Astrocyte (in vitro differentiated cells and primary cell): ENCODE results near the gene SMIM3. TPM values are rescaled to one million over a fixed set of nuclear protein-coding genes. Genes with fewer than 3 reads are reported as not detected.
"Not testable (repeated sequence)": the region's sequence is repeated elsewhere in the genome, so short reads cannot be mapped to it uniquely, and the experiment has no call there.

Source experiments
- DNase-seq: peaks from one replicate; pipeline ENCODE4 v3.0.0-alpha.2; 2010; ENCODE audit warnings: low read depth
- FAIRE-seq: peaks from 2 replicates; lab custom pipeline; 2011; peaks lifted over from hg19 to GRCh38; lab: Jason Lieb, UNC
- H2AFZ ChIP-seq: 2 replicates; pipeline ENCODE4 v1.6.0; 2012; ENCODE audit warnings: low read depth, low read length, inconsistent platforms
- H3K27ac ChIP-seq: 2 replicates; pipeline ENCODE4 v1.5.1; 2011; ENCODE audit warnings: low read depth, low read length, inconsistent platforms
- H3K27me3 ChIP-seq: 2 replicates; pipeline ENCODE4 v1.6.0; 2011; ENCODE audit warnings: low read length, inconsistent platforms; ENCODE audit not compliant: insufficient read depth
- H3K36me3 ChIP-seq: 2 replicates; pipeline ENCODE4 v1.5.1; 2011; ENCODE audit warnings: low read length, inconsistent platforms; ENCODE audit not compliant: insufficient read depth
- H3K4me1 ChIP-seq: 2 replicates; pipeline ENCODE4 v1.5.1; 2011; ENCODE audit warnings: low read length, inconsistent platforms; ENCODE audit not compliant: insufficient read depth
- H3K4me2 ChIP-seq: 2 replicates; pipeline ENCODE4 v1.6.0; 2012; ENCODE audit warnings: low read length, inconsistent platforms
- H3K4me3 ChIP-seq: 2 replicates; pipeline ENCODE4 v1.5.1; 2011; ENCODE audit warnings: low read depth, mild to moderate bottlenecking, low read length, inconsistent platforms; ENCODE audit not compliant: insufficient read depth
- H3K79me2 ChIP-seq: 2 replicates; pipeline ENCODE4 v1.6.0; 2012; ENCODE audit warnings: mild to moderate bottlenecking, low read length, inconsistent platforms; ENCODE audit not compliant: insufficient read depth
- H3K9ac ChIP-seq: 2 replicates; pipeline ENCODE4 v1.6.0; 2012; ENCODE audit warnings: mild to moderate bottlenecking, low read length, inconsistent platforms
- H3K9me3 ChIP-seq: 2 replicates; pipeline ENCODE4 v1.5.1; 2012; ENCODE audit warnings: low read depth, mild to moderate bottlenecking, low read length, inconsistent platforms; ENCODE audit not compliant: insufficient read depth
- H4K20me1 ChIP-seq: 2 replicates; pipeline ENCODE4 v1.6.0; 2012; ENCODE audit warnings: low read length, inconsistent platforms; ENCODE audit not compliant: insufficient read depth
- H3K27ac Mint-ChIP-seq: one replicate; pipeline ENCODE4 v1.8.0; 2021; ENCODE audit warnings: mild to moderate bottlenecking, mixed read lengths; ENCODE audit not compliant: unreplicated experiment
- H3K27me3 Mint-ChIP-seq: one replicate; pipeline ENCODE4 v1.8.0; 2021; ENCODE audit warnings: low read depth, mixed read lengths; ENCODE audit not compliant: unreplicated experiment
- H3K36me3 Mint-ChIP-seq: one replicate; pipeline ENCODE4 v1.8.0; 2021; ENCODE audit warnings: low read depth, mixed read lengths; ENCODE audit not compliant: unreplicated experiment
- H3K4me1 Mint-ChIP-seq: one replicate; pipeline ENCODE4 v1.8.0; 2021; ENCODE audit warnings: low read depth, mixed read lengths; ENCODE audit not compliant: unreplicated experiment
- H3K4me3 Mint-ChIP-seq: one replicate; pipeline ENCODE4 v1.8.0; 2021; ENCODE audit warnings: mild to moderate bottlenecking, moderate library complexity, mixed read lengths; ENCODE audit not compliant: unreplicated experiment
- H3K9me3 Mint-ChIP-seq: one replicate; pipeline ENCODE4 v1.8.0; 2021; ENCODE audit warnings: mild to moderate bottlenecking, mixed read lengths; ENCODE audit not compliant: unreplicated experiment
- CTCF ChIP-seq: IDR thresholded peaks from 2 replicates; pipeline ENCODE4 v1.5.1; 2011; ENCODE audit warnings: low read depth, mild to moderate bottlenecking, inconsistent platforms, low read length, moderate library complexity; ENCODE audit not compliant: insufficient read depth
- EZH2 ChIP-seq: IDR thresholded peaks from 2 replicates; pipeline ENCODE4 v1.6.1; 2012; ENCODE audit warnings: mild to moderate bottlenecking, low read length, inconsistent platforms; ENCODE audit not compliant: insufficient read depth
- total RNA-seq: library from RNA; stranded (reverse); gene quantifications from 2 replicates; pipeline ENCODE4 v1.2.1, GENCODE V29; 2021

Gene SMIM3
- total RNA-seq, 1 donor from 2014 or later: 16.7 TPM

DNA sequence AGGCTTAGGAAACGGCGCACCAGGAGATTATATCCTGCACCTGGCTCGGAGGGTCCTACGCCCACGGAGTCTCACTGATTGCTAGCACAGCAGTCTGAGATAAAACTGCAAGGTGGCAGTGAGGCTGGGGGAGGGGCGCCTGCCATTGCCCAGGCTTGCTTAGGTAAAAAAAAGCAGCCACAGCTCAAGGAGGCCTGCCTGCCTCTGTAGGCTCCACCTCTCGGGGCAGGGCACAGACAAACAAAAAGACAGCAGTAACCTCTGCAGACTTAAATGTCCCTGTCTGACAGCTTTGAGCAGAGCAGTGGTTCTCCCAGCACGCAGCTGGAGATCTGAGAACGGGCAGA is 35.4 kb upstream of the SMIM3 start:
- not testable (repeated sequence) for H3K4me3 Mint-ChIP-seq, DNase-seq, H3K9me3 Mint-ChIP-seq, H3K27ac Mint-ChIP-seq, H3K36me3 ChIP-seq, H3K27me3 Mint-ChIP-seq, H3K4me1 Mint-ChIP-seq, H3K4me1 ChIP-seq, H3K4me3 ChIP-seq, H3K4me2 ChIP-seq, H3K9me3 ChIP-seq, H2AFZ ChIP-seq, FAIRE-seq, H3K27me3 ChIP-seq, H3K9ac ChIP-seq, H3K27ac ChIP-seq
- Histone ChIP-seq H3K79me2 (peaks cover 42% of the 10 kb centered on the region), H4K20me1 (peaks cover 34% of the 10 kb centered on the region)
- H3K36me3 Mint-ChIP-seq: peaks cover 21% of the 10 kb centered on the region

GRCh38 chr5:150750469-150750868 is 28.1 kb upstream of the SMIM3 start:
- Histone ChIP-seq H4K20me1 (peaks cover 27% of the 10 kb centered on the region), H3K9ac (no peak overlapping the region), H3K9me3 (no peaks in the 10 kb centered on the region), H3K4me2 (no peak overlapping the region), H3K27me3 (no peaks in the 10 kb centered on the region), H3K4me3 (no peak overlapping the region), H3K4me1 (no peaks in the 10 kb centered on the region), H3K27ac (no peak overlapping the region), H3K36me3 (peaks cover 36% of the 10 kb centered on the region), H3K79me2 (peaks cover 59% of the 10 kb centered on the region), H2AFZ (no peak overlapping the region)
- Mint-ChIP-seq H3K36me3 (peaks cover 18% of the 10 kb centered on the region), H3K4me3 (no peak overlapping the region), H3K9me3 (no peaks in the 10 kb centered on the region), H3K27me3 (no peaks in the 10 kb centered on the region), H3K4me1 (peaks cover under 1% of the 10 kb centered on the region), H3K27ac (no peak overlapping the region)
- FAIRE-seq: no peak
- TF ChIP-seq CTCF: no peak
- TF ChIP-seq EZH2: no peak
- DNase-seq: no peak

DNA sequence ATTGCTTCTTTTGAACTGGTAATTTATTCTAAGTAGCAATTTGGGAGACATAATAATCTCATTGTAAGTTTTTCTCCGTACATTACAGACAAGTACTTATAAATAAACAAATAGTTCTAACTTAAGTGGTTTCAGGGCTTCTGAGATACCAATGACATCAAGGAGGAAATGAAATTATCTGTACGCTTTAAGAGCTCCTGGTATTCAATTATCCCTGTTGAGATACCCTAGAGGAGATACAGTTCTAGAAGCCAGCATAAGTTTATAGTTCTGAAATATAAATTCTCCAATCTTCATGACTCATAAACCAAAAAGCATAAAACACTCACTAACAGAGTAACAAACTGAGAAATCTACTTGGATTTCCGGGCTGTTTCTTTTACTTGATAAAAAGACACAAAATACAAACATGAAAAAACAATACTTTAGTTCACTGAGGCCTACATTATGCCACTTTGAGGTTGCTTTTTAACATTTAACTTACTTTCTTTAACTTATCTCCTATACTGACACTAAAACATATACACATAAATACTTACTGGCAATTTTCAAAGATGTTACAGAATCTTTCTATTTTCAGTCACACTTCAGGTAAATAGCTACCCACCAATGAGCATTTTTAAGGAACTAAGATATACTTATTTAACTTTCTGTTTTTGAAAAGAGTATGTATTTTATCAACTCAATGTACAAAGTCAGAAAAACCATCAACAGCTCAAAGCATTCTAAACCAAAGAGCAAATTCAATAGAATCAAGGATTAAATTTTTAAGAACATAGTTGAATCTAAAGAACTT is 27.3 kb upstream of the SMIM3 start:
- no peak for FAIRE-seq
- H3K4me1 Mint-ChIP-seq: no peaks in the 10 kb centered on the region

More for the DNA sequence above, 27.3 kb upstream of the SMIM3 start:
- H3K4me3 ChIP-seq: no peak overlapping the region
- no peaks in the 10 kb centered on the region for H3K9me3 ChIP-seq
- TF ChIP-seq EZH2: no peak
- TF ChIP-seq CTCF: no peak
- no peak overlapping the region for H3K27ac Mint-ChIP-seq
- DNase-seq: peak; percentile 16
- no peaks in the 10 kb centered on the region for H3K27me3 Mint-ChIP-seq
- H3K27ac ChIP-seq: no peak overlapping the region
- H3K27me3 ChIP-seq: no peaks in the 10 kb centered on the region
- H3K9ac ChIP-seq: no peak overlapping the region
- H3K4me1 ChIP-seq: no peaks in the 10 kb centered on the region
- H3K4me2 ChIP-seq: no peak overlapping the region
- H3K79me2 ChIP-seq: peaks cover 67% of the 10 kb centered on the region
- H3K36me3 ChIP-seq: peaks cover 40% of the 10 kb centered on the region
- no peak overlapping the region for H2AFZ ChIP-seq
- H3K4me3 Mint-ChIP-seq: no peak overlapping the region
- H3K9me3 Mint-ChIP-seq: no peaks in the 10 kb centered on the region
- H4K20me1 ChIP-seq: peaks cover 27% of the 10 kb centered on the region
- peaks cover 16% of the 10 kb centered on the region for H3K36me3 Mint-ChIP-seq
